Measurements from ENCODE around the gene CDH4. TPM values are rescaled to one million over a fixed set of nuclear protein-coding genes. Genes with fewer than 3 reads are reported as not detected.

CDH4 gene
- total RNA-seq, 4 donors from 2014 or later = 0.13 to 0.38 (median 0.21) TPM; not detected in 1

DNA sequence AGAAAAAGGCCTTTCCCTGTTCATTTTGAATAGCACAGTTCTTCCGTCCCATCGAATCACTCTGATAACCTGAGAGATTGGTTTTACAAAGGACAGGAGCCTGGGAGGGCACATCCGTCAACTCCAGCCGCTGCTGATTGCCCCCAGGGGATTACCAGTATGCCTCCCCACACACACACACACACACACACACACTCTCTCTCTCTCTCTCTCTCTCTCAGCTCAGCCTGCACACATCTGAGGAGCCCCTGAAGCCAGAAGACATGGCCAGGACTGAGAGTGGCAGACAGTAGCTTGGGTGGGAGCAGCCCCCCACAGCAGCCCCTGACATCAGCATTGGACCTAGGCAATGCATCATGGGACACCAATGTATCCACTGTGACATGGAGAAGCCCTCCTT is 13.2 kb upstream of the CDH4 start:
- DNase-seq = no peak
- Histone ChIP-seq H3K4me1 (no peaks in the 10 kb centered on the region), H3K36me3 (no peaks in the 10 kb centered on the region), H3K9me3 (peaks cover 0 to 16% (median 6%) of the 10 kb centered on the region in 3 donors), H3K4me3 (no peak overlapping the region), H3K27ac (no peak overlapping the region), H3K27me3 (peaks cover 0 to 54% (median 0%) of the 10 kb centered on the region in 4 donors)
- no peak for TF ChIP-seq POLR2A (IDR thresholded peaks at IDR 0.05)
- TF ChIP-seq, protein P1, sequence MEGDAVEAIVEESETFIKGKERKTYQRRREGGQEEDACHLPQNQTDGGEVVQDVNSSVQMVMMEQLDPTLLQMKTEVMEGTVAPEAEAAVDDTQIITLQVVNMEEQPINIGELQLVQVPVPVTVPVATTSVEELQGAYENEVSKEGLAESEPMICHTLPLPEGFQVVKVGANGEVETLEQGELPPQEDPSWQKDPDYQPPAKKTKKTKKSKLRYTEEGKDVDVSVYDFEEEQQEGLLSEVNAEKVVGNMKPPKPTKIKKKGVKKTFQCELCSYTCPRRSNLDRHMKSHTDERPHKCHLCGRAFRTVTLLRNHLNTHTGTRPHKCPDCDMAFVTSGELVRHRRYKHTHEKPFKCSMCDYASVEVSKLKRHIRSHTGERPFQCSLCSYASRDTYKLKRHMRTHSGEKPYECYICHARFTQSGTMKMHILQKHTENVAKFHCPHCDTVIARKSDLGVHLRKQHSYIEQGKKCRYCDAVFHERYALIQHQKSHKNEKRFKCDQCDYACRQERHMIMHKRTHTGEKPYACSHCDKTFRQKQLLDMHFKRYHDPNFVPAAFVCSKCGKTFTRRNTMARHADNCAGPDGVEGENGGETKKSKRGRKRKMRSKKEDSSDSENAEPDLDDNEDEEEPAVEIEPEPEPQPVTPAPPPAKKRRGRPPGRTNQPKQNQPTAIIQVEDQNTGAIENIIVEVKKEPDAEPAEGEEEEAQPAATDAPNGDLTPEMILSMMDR (IDR thresholded peaks at IDR 0.05) = no peak
- WGBS, 2 donors = 36 to 38% methylated on average over 4 of the region's 4 CpGs
- intact Hi-C loops (cut with DNase I) = no loop called here

DNA sequence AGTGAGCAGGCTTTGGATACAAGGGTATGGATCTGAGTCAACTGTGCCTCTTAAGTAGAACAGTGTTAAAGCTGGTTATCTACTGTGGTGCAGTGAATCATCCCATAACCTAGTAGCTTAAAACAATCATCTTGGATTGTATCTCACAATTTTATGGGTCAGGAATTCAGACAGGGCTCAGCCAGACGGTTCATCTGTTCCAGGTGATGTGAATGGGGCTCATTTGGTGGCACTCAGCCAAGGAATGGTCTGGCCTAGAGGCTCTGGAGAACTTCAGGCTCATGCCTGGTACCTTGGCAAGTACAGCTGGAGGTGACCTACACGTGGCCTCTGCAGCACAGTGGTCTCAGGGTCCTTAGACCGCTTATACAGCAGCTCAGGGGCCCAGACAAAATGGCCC is 11.2 kb upstream of the CDH4 start:
- Histone ChIP-seq H3K27ac (no peak overlapping the region), H3K4me3 (no peak overlapping the region), H3K4me1 (no peaks in the 10 kb centered on the region), H3K27me3 (peaks cover 0 to 43% (median 0%) of the 10 kb centered on the region in 4 donors), H3K36me3 (no peaks in the 10 kb centered on the region), H3K9me3 (peaks cover 0 to 16% (median 6%) of the 10 kb centered on the region in 3 donors)
- WGBS, 2 donors = 41 to 44% methylated on average over 3 of the region's 3 CpGs
- no peak for DNase-seq
- intact Hi-C loops (cut with DNase I) = no loop called here
- TF ChIP-seq, protein P1 (IDR thresholded peaks at IDR 0.05) = no peak
- TF ChIP-seq POLR2A (IDR thresholded peaks at IDR 0.05) = no peak

DNA sequence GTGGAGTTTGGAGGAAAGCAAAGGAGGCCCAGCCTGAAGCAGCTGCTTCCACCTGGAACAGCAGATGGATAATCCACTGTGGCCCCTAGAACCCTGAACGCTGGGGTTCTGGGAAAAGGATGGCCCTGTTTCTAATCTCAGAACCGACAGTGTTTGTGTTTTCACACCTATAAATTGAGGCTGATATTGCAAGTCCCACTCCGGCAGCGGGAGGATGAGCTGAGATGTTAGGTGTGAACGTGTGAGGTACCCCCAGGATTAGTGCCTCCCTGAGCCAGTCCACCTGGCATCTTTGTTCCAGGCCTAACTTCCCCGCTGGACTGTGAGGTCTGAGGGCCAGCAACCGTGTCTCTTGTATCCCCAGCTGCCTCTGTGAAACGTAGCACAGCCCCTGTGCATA is 7.8 kb upstream of the CDH4 start:
- intact Hi-C loops (cut with DNase I) = no loop called here
- Histone ChIP-seq H3K27ac (no peak overlapping the region), H3K4me1 (no peaks in the 10 kb centered on the region), H3K36me3 (no peaks in the 10 kb centered on the region), H3K4me3 (no peak overlapping the region), H3K27me3 (peaks cover 0 to 59% (median 0%) of the 10 kb centered on the region in 4 donors), H3K9me3 (peaks cover 0 to 16% (median 6%) of the 10 kb centered on the region in 3 donors)
- DNase-seq = no peak
- WGBS, 2 donors = 46 to 68% methylated on average over 6 to 8 of the region's 8 CpGs
- no peak for TF ChIP-seq POLR2A (IDR thresholded peaks at IDR 0.05)
- TF ChIP-seq, protein P1 (IDR thresholded peaks at IDR 0.05) = no peak

DNA sequence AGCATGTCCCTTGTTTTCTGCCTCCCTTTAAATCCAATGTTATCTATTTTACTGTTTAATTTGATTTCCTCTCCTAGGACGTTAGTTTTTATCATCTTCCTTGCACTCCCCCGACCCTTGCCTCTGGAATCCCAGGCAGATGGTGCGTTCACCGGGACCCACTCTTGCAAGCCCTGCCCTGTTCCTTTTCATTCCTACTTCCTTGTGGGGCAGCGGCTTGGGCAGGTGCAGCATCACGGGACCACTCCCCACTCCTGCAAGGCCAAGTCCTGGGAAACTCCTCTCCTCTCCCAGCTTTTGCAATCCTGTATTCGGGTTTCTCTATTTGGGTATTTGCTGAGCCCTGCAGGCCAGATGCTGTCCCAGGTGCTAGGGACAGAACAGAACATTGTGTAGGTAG is 5.8 kb upstream of the CDH4 start:
- WGBS, 2 donors = 58 to 64% methylated on average over 5 to 7 of the region's 7 CpGs
- intact Hi-C loops (cut with DNase I) = no loop called here
- Histone ChIP-seq H3K36me3 (no peaks in the 10 kb centered on the region), H3K4me3 (no peak overlapping the region), H3K9me3 (peaks cover 0 to 3% (median 2%) of the 10 kb centered on the region in 3 donors), H3K27me3 (peaks cover 0 to 62% (median 0%) of the 10 kb centered on the region in 4 donors), H3K27ac (no peak overlapping the region), H3K4me1 (no peaks in the 10 kb centered on the region)
- DNase-seq = no peak
- TF ChIP-seq, protein P1 (IDR thresholded peaks at IDR 0.05) = no peak
- no peak for TF ChIP-seq POLR2A (IDR thresholded peaks at IDR 0.05)

DNA sequence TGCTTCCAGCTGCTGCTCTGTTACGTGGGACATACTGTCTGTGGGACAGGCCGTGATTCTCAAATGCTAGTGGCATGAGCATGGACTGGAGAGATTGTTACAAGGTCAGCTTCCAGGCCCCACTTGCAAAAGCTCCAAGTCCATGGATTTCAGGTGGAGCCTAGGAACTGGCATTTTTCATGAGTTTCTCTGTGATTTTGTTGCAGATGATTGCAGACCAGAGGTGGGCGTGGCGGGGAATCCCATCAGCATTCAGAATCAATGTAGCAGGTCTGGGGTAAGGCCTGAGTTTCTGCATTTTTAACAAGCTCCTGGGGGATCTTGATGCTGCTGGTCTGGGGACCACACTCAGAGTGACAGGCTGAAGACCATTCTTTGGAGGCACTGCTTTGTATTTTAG is 2.4 kb upstream of the CDH4 start:
- H3K4me1 ChIP-seq = peaks cover 0 to 24% (median 20%) of the 10 kb centered on the region in 3 donors
- no peak for DNase-seq
- no peaks in the 10 kb centered on the region for H3K36me3 ChIP-seq
- intact Hi-C loops (cut with DNase I) = no loop called here
- no peak overlapping the region for H3K27ac ChIP-seq
- 61 to 93% methylated on average over 2 to 3 of the region's 4 CpGs for WGBS, 2 donors
- peaks cover 0 to 87% (median 11%) of the 10 kb centered on the region in 4 donors for H3K27me3 ChIP-seq
- TF ChIP-seq, protein P1 (IDR thresholded peaks at IDR 0.05) = no peak
- no peak for TF ChIP-seq POLR2A (IDR thresholded peaks at IDR 0.05)
- no peak overlapping the region for H3K4me3 ChIP-seq
- H3K9me3 ChIP-seq = no peaks in the 10 kb centered on the region
